Measurements from ENCODE around the gene SPTBN1.

SPTBN1 gene

DNA sequence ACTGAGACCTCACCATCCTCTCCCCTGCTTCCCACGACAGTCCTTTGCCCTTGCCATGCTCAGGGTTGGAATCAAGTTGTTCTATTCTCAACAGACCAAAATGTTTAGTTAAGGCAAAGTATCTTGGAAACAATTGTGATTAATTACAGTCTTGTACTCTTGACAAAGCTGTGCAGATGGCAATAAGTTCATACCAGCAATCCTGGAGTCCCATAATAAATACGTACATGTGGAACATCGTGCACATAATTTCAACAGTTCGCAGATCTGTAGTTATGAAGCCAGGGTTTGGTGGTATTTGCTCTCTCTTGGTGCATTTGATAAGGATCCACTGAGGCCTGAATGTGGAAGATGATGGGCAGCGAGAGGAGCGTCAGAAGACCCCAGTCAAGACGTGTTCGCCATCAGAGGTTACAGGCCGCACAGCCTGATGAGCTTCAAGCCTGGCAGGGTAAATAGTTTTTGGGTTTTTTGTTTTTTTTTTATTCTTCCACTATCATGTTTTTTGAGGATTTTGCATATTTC, 214.4 kb downstream of the SPTBN1 start:
- TF ChIP-seq CTCF (IDR thresholded peaks at IDR 0.05; ENCODE audit: low read depth, low read length, missing control alignments), result no peak
- no peak overlapping the region for H3K4me3 ChIP-seq (ENCODE audit: low read depth, low read length)
- DNase-seq (ENCODE audit: low read depth), result no peak

DNA sequence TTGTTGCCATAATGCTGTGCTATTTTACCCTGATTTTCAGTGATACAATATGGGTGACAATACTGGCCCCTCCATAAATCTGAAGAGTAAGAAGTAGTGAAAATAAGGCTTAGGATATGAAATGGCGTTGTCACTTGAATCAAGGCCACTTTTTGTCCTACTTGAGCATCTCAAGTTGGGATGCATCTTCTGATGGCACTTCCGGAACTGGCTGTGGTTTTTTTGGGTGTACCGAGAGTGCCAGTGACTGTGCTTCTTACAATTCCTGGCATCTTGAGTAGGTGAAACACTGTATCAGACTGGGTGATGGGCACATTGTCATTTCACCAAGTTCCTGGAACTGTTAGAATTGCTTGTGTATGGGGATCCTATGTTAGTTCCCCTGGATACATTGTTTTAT, 214.9 kb downstream of the SPTBN1 start:
- H3K4me3 ChIP-seq (ENCODE audit: low read depth, low read length), result no peak overlapping the region
- TF ChIP-seq CTCF (IDR thresholded peaks at IDR 0.05; ENCODE audit: low read depth, low read length, missing control alignments), result no peak
- DNase-seq (ENCODE audit: low read depth), result no peak

DNA sequence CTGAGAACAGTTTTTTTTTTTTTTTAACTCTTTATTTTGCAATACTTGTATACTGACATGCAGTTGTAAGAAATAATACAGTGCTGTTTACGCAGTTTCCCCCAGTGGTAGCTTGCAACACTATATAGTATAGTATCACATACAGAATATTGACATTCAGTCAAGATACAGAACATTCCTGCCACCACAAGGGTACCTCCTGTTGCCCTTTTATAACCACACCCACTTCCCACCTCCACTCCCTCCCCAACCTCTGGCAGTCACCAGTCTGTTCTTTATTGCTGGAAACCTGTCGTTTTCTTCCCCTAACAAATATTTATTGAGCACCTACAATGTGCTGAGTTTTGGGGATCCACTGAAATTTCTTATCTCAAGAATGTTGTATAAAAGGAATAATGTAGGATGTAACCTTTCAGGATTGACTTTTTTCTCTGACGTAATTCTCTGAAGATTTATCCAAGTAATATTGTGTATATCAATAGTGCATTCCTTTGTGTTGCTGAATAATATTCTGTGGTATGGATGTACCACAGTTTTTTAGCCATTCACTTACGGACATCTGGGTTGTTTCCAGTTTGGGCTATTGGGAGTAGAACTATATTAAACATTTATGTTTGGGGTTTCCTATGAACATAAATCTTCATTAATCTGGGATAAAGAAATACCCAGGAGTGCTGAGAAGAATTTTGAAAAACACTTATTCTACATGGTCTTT, 215.9 kb downstream of the SPTBN1 start:
- H3K4me3 ChIP-seq (ENCODE audit: low read depth, low read length), result no peak overlapping the region
- no peak for DNase-seq (ENCODE audit: low read depth)
- TF ChIP-seq CTCF (IDR thresholded peaks at IDR 0.05; ENCODE audit: low read depth, low read length, missing control alignments), result no peak

GRCh38 chr2:54672590-54673456, 216.7 kb downstream of the SPTBN1 start:
- no peak overlapping the region for H3K4me3 ChIP-seq (ENCODE audit: low read depth, low read length)
- TF ChIP-seq CTCF (IDR thresholded peaks at IDR 0.05; ENCODE audit: low read depth, low read length, missing control alignments), result no peak
- peak; percentile 67 for DNase-seq (ENCODE audit: low read depth)

DNA sequence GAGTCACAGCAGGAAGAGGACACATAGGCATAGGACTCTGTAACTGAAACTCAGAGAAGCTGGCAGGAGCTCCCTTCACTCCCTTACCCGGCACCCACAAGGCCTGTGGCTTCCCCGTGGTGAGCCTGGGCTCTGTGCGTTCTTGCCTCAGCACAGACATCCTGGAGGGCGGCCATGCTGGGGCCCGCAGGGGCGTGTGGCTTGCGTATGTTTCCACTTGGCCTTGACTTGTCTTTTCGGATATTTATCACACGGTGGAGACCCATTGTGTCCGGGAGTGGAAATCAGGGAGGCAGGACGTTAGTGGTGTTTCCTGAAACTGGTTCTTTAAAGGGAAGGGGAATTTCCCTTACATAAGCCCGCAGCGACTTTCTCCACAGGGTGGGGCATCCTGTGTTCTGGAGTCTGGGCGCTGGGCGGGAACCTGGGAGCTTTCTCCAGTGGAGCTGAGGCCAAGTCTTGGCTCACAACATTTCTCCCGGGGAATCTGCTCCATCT, 217.4 kb downstream of the SPTBN1 start:
- no peak overlapping the region for H3K4me3 ChIP-seq (ENCODE audit: low read depth, low read length)
- no peak for TF ChIP-seq CTCF (IDR thresholded peaks at IDR 0.05; ENCODE audit: low read depth, low read length, missing control alignments)
- DNase-seq (ENCODE audit: low read depth), result no peak

DNA sequence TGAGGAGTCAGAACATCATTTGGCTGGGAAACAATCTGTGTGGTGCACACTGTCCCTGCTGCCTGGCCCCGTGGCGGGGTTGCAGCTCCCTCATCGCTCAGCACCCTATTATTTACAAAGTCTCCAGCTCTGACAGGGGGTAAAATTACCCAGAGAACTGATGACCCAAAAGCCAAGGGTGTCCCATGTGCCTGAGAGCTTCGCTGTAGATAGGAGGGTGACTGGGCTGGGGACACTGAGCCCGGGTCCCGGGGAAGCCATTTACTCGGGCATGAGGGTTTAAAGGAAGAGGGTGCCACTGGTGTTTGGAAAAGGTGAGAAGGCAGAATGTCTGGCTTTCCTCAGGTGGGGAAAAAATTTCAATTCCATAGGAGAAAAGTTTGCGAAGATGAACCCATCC, 219.2 kb downstream of the SPTBN1 start:
- TF ChIP-seq CTCF (IDR thresholded peaks at IDR 0.05; ENCODE audit: low read depth, low read length, missing control alignments), result no peak
- no peak for DNase-seq (ENCODE audit: low read depth)

More for the DNA sequence above, 219.2 kb downstream of the SPTBN1 start:
- H3K4me3 ChIP-seq (ENCODE audit: low read depth, low read length), result no peak overlapping the region

All from GM12864 (cell line).